ENCODE measurements around the gene TMPRSS6.

TMPRSS6 gene

DNA sequence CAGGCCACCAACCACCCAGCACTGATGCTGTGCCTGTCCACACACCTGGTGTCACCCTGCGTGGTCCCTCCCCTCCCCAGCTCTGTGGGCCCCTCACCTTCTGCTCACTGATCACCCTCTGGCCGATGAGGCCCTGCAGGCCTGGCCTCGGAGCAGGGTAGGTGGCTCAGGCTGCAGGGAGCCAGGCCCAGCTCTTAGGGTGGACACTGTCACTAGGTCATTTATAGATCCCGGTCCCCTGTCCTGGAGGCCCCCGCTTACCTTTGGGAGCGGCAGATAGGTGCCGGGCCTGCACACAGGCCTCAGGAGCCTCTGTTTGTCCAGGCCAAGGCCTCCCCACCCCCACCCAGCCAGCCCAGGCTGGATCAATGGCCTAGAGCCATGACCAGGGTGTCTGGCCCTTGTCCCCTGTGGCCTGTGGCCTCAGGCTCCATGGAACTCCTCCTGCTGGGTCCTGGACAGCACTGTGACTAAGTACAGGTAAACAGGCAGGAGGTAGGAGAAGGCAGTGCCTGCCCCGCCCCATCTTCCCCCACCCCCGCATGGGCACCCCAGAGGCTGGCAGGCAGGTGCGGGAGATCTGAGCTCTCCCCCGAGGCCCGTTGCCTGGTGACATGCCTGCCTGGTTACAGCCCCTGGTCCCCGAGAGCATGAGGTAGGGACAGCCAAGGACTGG lies at the start of gene TMPRSS6:
Gene TMPRSS6, minus strand, starts transcription at position 472 of the 676 bp plus-strand sequence. CDS start 6,296 bp downstream, outside the sequence.
- no peak for DNase-seq

DNA sequence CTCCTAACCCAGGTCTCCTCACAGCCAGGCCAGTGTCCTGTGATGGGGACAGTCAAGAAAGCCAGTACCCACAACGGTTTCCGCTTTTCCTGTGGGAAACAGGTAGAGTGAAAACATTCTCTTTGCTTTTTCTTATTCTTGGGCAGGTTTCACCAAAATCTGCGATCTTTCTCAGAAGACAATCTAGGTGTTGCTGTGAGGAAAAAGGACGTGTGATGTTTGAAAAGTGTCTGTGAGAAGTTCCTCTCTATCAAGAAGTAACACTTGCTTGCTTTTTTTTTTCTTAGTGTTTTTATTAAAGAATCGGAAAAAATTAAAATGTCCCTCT lies 49.4 kb upstream of the TMPRSS6 start:
- DNase-seq, result no peak

DNA sequence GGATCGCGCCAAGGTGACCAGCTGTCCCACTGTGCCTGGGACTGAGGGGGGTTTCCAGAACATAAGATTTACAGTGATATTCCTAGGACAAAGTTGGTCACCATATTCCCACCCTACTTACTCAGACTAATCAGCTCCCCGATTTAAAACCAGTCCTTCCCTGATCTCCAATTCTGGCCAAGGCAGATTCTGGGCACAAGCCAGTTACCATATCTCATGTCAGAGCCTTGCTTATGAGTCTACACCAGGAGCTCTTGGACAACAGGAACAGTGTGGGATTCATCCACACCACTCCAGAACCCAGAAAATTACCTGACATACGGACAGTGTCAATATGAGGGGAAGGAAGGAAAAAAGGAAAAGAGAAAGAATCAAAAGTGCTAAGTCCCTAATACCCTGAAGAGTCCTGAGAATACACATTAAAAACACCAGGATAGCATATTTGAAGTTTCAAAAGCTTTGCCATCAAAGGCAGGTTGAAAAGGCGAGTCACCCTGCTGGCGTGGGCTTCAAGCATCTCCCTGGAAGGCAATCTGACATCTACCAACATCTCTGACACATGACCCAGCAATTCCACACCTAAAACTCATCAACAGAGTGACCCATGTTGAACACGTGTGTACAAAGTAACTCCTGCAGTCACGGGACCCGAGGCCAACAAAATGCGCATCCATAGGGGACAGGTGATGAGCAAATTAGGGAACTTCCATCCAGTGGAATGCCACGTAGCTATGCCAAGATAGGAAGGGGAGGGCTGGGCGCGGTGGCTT lies 48.2 kb upstream of the TMPRSS6 start:
- DNase-seq, result no peak

DNA sequence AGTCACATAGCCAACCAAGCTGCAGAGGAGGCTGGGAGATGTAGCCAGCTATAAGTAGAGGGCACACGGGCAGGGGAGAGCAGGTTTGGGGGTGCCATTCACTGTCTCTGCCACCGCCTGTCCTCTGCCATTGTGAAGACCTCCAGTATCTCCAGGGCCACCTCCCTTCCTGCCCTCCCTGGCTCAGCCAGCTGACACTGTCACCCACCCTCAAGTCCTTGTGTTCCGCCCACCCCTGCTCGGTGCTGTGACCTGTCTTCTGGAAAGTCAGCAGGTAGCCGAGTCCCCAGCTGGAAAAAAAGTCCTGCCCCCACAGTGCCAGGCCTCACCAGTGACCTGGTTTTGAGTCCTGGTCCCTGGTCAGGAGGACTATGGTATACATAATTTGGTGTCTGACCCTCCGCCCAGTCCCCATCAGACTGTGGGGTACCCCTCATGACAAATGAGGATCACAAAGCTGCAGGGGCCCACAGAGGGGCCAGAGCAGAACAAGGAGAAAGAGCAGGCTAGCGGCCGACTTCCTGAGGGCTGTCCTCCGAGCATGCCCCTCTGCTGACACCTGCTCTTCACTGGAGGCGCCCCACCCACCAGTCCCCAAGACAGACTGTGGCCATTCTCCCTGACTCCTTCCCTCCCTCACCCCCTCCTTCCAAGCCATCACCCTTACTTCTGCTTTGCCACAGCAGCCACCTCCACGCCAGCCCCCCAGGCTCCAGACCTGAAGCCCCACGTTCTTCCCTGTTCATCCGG lies 47.3 kb upstream of the TMPRSS6 start:
- DNase-seq, result no peak

DNA sequence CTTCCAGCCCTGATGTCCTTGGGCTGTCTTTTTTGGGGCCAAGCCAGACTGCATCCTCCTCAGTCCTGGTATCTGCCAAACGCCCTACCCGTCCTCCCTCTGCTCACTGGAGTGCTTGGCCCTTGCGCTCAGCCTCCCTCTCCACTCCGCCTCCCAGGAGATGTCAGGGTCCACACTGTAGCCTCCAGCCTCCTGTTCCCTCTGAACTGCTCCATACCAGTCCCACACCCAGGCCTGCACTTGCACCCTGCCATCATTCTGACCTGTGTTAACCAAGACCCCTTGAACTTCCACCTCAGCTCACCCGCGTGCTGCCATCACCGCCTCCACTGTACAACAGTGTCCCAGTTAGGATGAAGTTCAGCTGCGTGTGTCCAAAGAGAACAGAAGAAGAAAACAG lies 46.5 kb upstream of the TMPRSS6 start:
- no peak for DNase-seq

DNA sequence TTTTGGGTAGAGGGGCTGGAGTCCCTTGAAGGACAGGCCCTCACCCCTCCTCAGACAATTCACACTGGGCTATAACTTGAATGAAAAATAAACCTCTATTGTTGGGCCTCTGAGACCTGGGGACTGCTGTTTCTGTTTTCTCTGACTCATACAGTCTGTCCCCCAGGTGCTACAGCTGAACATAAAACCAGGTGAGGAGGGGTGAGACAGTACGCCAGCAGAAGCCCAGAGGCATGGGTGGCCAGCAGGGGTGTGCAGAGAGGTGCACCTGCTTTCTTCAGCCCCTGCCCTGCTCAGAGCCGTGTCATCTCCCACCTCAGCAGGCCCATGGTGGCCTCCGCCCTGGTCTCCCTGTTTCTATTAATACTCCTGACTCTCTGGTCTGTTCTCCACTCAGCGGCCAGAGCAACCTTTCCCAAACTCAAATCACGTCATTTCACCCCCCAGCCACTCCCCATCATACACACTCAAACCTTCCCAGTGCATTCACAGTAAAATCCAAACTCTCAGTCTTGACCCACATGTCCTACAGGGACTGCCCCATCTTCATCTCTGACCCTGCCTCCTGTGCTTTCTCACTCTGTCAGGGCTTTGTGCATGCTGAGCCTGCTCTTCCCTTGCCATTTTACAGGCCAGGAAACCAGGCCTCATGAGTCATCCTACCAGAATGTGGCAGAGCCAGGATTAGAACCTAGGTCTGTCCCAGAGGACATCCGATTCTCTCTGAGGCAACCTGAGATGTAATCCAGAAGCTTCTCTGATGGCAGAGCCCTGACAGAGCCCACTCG lies 45.6 kb upstream of the TMPRSS6 start:
- DNase-seq, result no peak

DNA sequence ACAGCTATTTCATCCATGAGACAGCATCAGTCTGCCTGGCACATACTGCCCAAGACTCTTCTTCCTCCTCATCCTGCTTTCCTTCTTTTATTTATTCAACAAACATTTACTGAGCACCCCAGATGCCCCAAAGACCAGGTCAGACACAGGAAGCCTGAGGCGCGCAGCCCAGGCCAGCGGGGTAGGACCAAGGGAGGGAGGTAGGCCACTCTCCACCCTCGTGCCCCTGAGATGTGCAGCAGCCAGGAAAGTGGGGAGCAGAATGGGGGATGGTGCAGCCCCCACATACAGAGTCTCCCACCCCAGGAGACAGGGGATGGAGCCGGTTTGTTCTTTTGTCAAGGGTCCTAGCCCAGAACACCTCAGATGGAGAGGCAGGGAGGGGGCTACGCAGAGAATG lies 44.4 kb upstream of the TMPRSS6 start:
- DNase-seq, result no peak

DNA sequence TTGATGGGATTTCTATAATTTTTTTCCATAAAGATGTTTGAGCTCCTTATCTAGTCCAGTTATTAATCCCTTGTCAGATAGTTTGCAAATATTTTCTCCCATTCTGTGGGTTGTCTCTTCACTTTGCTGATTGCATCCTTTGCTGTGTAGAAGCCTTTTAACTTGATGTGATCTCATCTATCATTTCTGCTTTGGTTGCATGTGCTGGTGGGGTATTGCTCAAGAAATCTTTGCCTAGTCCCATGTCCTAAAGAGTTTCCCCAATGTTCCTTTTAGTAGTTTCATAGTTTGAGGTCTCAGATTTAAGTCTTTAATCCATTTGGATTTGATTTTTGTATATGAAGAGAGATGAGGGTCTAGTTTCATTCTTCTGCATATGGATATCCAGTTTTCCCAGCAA lies 41.9 kb upstream of the TMPRSS6 start:
- DNase-seq, result peak; percentile 40 to 67

DNA sequence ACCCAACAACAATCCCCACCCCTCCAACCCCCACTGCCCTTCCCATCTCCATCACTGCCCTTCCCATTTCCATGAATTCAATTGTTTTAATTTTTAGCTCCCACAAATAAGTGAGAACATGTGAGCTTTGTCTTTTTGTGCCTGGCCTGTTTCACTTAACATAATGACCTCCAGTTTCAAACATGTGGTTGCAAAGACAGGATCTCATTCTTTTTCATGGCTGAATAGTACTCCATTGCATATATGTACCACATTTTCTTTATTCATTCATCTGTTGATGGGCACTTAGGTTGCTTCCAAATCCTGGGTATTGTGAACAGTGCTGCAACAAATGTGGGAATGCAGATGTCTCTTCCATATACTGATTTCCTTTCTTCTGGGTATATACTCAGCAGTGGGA lies 41.2 kb upstream of the TMPRSS6 start:
- no peak for DNase-seq

DNA sequence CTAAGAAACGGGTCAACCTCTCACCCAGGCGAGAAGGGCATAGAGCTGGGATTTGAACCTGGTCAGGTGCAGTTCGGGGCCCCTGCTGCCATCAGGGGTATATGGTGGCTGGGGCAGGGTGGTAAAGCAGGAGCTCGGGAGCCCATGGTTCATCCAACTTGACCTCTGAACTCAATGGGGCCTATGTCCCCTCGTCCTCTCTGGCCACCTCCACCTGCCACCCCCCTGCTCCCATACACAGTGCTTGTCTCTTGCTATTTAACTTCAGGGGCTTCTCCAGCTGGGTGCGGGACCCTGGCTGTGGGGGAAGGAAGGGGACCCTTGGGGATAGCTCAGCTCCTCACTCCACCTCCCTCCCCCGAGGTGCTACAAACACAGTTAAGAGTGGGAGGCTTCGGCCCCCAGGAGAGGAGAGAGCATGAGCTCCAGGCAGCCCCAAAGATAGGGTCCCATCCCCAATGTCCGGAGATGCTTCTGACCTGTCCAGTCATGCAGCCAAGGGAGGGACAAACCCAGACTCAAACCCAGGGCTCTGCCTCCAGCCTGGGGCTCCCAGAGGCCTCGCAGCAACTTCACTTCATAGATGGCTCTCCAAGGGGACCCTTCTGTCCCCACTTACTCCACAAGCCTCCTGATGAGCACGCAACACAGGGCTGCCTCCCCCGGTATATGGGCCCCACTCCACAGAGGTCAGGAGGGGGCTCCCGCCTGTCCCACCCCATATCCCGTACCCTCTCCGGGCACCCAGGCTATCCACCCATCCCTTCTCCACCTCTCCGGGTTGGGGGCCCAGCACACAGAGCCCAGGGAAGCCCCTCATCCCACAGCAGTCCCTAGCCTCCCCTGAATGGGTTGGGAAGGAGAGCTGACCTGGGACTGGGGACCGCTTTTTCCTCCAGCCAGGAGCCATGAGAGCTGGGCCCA lies 39.5 kb upstream of the TMPRSS6 start:
- DNase-seq, result no peak

DNA sequence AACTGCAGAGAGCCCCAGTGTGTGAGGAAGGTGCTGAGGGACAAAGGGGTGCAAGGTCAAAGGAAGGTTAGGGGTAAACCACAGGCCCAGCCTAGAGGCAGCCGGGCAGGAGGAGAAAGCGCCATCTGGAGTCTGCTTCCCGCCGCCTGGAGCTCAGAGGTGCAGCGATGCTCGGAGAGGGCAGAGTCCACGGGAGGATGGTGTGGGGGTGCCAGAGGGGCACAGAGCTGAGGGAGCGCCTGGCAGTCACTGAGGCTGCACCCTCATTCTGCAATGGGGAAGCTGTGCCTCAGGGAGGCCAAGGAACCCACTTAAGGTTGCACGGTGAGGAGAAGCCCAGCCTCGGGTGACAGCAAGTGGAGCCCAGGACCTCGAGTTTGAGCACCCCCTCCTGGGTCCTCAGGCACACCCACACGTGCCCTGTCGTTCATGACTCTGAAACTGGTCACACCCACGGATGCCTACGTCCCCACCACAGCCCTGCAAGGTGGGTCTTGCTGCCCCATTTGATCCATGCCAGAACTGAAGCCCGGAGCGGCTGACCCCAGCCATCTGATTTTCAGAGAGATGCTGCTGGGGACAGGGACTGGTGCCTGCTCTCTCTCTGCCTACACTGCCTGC lies 38.6 kb upstream of the TMPRSS6 start:
- DNase-seq, result no peak

DNA sequence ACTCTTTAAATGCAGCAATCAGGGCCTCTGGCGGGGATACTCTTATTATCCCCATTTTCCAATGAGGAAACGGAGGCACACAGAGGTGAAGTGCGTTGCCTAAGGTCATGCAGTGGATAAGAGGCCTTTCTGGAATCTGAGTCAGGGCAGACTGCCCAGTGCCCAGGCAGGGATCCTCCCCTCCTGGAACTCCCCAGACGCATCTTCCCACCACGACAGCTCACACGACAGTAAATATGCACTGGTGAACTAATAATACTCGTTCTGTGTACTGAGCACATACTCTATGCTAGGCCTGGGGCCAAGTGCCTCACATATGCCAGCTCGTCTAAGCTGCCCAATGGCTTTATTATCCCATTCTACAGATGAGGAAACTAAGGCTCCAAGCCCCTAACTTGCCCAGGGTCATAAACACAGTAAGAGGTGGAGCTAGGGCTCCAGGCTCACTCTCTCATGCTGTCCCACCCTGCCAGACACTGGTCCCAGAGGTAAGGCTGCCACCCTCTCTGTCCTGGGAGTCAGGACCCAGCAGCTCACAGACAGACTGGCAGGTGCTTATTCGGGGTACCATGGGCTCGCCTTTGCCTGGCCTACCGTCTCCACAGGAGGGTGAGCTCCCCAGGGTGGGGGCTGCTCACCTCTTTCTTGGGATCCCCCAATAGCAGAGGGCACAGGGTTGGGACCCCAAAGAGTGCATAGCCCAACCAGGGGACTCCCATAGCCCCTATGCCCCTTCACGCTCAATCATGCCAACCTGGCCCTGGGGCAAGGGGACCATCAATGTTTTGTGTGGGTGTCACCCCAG lies 37.9 kb upstream of the TMPRSS6 start:
- DNase-seq, result no peak

DNA sequence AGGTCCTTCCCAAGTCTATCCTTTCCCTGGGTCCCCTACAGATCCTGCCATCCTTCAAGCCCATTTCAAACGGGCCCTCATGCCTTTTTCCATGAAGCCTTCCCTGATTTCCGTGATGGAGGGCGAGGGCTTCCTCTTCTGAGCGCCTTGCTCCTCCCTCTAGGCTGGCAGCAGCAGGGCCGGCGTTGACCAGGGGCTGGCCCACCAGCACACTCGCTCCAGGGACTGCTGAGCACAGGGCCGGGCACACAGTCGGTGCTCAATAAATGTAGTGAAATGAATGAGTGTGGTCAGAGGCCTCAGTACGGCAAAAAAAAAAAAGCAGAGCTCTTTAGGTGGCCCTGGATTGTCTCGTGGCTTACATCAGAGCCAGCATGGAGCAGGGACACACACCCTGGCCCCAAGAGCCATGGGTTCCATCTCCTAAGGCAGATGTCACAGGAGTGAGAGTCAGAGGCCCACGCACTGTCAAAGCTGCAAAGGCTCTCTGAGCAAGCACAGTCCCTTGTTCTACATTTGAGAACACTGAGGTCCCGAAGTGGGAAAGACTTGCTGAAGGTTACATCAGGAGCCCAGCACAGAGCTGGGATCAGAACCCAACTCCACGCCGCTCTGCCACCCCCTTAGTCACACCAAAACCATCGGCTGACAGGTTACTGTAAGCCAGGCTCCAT lies 37.1 kb upstream of the TMPRSS6 start:
- DNase-seq, result no peak

DNA sequence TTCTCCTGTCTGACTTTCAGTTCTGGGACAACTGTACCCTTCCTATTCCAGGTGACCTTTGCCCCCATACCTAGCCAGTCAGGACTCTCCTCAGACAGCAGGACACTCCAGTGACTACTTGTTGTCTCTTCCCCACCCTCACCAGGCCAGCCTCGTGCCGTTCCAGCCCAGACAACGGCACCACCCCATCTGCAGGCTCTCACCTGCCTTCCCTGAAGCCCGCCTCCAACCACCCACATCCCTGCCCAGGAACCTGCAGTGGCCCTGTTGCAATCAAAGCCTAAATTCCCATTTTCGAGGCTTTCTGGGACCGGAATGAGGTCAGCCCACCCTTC lies 36.5 kb upstream of the TMPRSS6 start:
- no peak for DNase-seq

DNA sequence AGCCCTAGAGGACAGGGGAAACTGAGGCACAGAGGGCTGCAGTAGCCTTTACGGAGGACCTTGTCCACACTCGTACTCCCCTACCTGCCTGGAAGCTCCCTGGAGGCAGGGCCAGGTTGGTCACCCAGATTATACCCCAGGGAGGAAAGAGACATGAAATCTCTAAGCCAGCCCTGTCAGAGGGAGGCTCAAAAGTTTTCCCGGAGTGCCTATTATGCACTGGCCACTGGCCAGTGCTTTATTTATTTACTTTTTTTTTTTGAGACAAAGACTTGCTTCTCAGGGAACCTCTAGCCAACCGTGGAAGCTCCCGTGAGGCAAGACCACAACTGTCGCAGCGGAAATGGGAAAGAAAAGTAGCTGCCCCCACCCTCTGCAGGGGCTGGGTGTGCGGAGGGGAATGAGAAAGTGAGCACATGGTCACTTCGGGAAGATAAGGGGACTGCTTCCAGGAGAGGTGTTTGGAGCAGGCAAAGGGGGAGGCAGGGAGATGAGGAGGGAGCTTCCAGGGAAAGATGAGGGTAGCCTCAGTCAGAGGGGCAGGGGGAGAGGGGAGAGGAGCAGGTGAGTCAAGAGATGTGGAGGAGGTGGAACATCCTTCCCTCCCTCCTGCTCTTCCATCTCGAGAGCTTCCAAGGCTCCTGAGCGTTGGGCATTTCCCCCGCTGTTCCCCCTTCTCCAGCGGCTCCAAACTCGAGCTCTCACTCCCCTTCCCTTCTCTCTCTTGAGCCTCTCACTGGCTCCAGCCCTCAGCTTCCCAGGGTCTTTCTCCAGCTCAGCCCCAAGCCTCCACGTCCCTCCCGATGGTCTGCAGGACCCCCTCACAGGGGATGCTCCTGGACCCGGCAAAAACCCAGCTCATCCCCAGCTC lies 35.9 kb upstream of the TMPRSS6 start:
- DNase-seq, result no peak

DNA sequence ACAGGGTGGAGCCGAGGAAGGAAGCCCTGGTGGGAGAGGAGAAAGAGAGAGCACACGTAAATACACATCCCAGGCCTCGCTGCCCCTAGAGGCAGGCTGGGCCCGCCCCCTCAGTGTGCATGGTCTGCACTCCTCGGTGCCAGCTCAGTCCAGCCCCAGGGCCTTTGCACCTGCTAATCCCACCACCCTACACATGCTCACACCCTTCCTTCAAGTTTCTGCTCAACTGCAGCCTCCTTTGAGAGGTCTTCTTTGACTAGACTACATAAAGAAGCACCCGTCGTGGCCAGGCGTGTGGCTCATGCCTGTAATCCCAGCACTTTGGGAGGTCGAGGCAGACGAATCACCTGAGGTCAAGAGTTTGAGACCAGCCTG lies 34.7 kb upstream of the TMPRSS6 start:
- no peak for DNase-seq

DNA sequence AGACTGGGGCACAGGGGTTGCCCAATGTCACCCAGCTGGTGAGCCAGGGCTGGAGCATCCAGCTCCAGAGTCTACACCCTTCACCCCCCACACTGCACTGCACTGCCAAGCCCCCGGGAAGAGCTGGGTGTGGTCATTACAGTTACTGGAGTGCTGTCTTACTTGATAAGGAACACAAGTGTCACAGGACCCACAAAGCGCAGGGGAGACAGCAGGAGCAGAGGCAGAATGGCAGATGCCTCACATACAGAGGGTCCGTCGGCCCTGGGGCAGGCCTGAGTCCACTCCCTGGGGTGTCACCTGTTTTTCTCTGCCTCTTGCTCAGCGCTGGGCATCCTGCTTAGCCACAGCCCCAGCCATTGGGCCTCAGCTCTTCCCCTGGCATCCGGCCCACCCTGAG lies 32.5 kb upstream of the TMPRSS6 start:
- DNase-seq, result no peak

DNA sequence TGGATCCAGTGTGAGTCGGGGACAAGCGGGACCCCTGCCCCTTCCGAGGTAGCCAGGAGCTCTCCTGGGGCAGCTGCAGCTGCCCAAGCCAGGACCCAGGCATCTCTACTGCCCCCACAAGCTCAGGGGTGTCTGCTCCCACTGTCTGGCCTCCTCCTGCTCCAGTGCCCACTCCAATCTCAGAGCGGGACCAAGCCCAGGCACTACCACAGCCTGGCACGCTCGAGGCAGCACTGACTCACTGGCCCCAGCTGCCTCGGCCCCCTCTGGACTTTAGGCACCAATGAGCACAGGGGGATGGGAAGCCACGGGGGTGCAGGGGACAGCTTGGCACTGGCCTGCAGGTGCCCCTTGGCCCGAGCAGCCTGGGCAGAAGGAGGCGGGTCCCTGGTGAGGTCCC lies 32.0 kb upstream of the TMPRSS6 start:
- no peak for DNase-seq

DNA sequence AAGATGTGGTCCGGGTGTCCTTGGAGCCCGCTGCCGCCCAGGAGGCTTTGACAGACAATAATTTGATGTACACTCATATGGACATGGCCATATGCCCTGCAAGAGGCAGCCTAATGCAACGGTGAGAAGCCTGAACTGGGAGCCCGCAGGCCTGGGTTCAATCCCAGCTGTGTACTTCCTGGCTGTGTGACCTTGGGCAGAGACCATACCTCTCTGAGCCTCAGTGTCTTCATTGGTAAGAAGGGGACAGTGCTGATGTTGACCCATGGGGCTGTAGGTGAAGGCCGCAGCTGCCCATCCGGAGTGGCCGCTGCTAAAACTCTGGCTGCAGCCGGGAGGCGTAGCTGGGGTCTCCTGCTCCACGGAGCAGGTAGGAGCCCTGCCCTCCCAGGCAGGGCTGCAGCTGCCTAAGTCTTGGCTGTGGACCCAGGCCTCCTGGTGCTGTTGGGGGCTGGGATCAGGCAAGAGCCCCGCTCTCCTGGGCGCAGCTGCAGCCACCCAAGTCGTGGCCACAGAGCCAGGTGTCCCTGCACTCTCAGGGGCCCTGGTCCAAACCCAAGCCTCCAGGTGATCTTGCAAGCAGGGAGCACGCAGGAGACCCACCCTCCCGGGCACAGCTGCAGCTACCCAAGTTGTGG lies 31.3 kb upstream of the TMPRSS6 start:
- DNase-seq, result no peak
